ENCODE results near the gene ANTKMT. TPM values are rescaled to one million over a fixed set of nuclear protein-coding genes. Genes with fewer than 3 reads are reported as not detected.

Gene ANTKMT
- total RNA-seq, 2 donors from 2014 or later, result 29.7 to 46.7 TPM

- H3K4me1 ChIP-seq (ENCODE audit: control insufficient read depth in 1 of 2, low read depth in 2 of 2), result peaks cover 18 to 28% of the 10 kb centered on the region in 2 donors
- ATAC-seq (ENCODE audit: insufficient number of reproducible peaks, low FRiP score, low read depth) (no peak), DNase-seq (ENCODE audit: low spot score) (no peak)
- H3K27ac ChIP-seq, result no peak overlapping the region
- no peaks in the 10 kb centered on the region for H3K9me3 ChIP-seq
- H3K36me3 ChIP-seq, result no peaks in the 10 kb centered on the region
- H3K4me3 ChIP-seq, result no peak overlapping the region
- peaks cover 7% of the 10 kb centered on the region for H3K27me3 ChIP-seq (replicated peaks; ENCODE audit: insufficient read depth)
- no peak for TF ChIP-seq CTCF (IDR thresholded peaks at IDR 0.05)
Observed at GRCh38 chr16:692356-693108, 28.4 kb upstream of the ANTKMT start.

- TF ChIP-seq CTCF (IDR thresholded peaks at IDR 0.05), result no peak
- no peak overlapping the region for H3K4me3 ChIP-seq
- ATAC-seq (ENCODE audit: insufficient number of reproducible peaks, low FRiP score, low read depth), result no peak
- peaks cover 18 to 27% of the 10 kb centered on the region in 2 donors for H3K4me1 ChIP-seq (ENCODE audit: control insufficient read depth in 1 of 2, low read depth in 2 of 2)
- no peak overlapping the region for H3K27ac ChIP-seq
- no peaks in the 10 kb centered on the region for H3K9me3 ChIP-seq
- DNase-seq (ENCODE audit: low spot score), result no peak
- no peaks in the 10 kb centered on the region for H3K36me3 ChIP-seq
- H3K27me3 ChIP-seq (replicated peaks; ENCODE audit: insufficient read depth), result peaks cover 7% of the 10 kb centered on the region
Observed at GRCh38 chr16:693364-693763, 27.6 kb upstream of the ANTKMT start.

GRCh38 chr16:693766-694165, 27.2 kb upstream of the ANTKMT start:
- TF ChIP-seq CTCF (IDR thresholded peaks at IDR 0.05), result no peak
- DNase-seq (ENCODE audit: low spot score) (no peak), ATAC-seq (ENCODE audit: insufficient number of reproducible peaks, low FRiP score, low read depth) (no peak)
- Histone ChIP-seq H3K4me1 (ENCODE audit: control insufficient read depth in 1 of 2, low read depth in 2 of 2) (peaks cover 18 to 23% of the 10 kb centered on the region in 2 donors), H3K27me3 (replicated peaks; ENCODE audit: insufficient read depth) (peaks cover 7% of the 10 kb centered on the region), H3K9me3 (no peaks in the 10 kb centered on the region), H3K4me3 (peak overlapping the region; percentile 11), H3K36me3 (no peaks in the 10 kb centered on the region), H3K27ac (no peak overlapping the region)

GRCh38 chr16:694187-694862, 26.6 kb upstream of the ANTKMT start:
- Histone ChIP-seq H3K4me1 (ENCODE audit: control insufficient read depth in 1 of 2, low read depth in 2 of 2) (peaks cover 14 to 18% of the 10 kb centered on the region in 2 donors), H3K4me3 (peak overlapping the region; percentile 30), H3K9me3 (no peaks in the 10 kb centered on the region), H3K27ac (no peak overlapping the region), H3K27me3 (replicated peaks; ENCODE audit: insufficient read depth) (peaks cover 7% of the 10 kb centered on the region), H3K36me3 (no peaks in the 10 kb centered on the region)
- no peak for TF ChIP-seq CTCF (IDR thresholded peaks at IDR 0.05)
- ATAC-seq (ENCODE audit: insufficient number of reproducible peaks, low FRiP score, low read depth) (no peak), DNase-seq (ENCODE audit: low spot score) (no peak)

GRCh38 chr16:694863-695354, 26.0 kb upstream of the ANTKMT start:
- Histone ChIP-seq H3K9me3 (no peaks in the 10 kb centered on the region), H3K27me3 (replicated peaks; ENCODE audit: insufficient read depth) (peaks cover 7% of the 10 kb centered on the region), H3K4me1 (ENCODE audit: control insufficient read depth in 1 of 2, low read depth in 2 of 2) (peaks cover 9 to 13% of the 10 kb centered on the region in 2 donors), H3K36me3 (no peaks in the 10 kb centered on the region), H3K4me3 (peak overlapping the region; percentile 30), H3K27ac (no peak overlapping the region)
- TF ChIP-seq CTCF (IDR thresholded peaks at IDR 0.05), result no peak
- ATAC-seq (ENCODE audit: insufficient number of reproducible peaks, low FRiP score, low read depth), result no peak
- no peak for DNase-seq (ENCODE audit: low spot score)
